Measurements from ENCODE around the gene RTN1.

GRCh38 chr14:59707778-59708561 lies 162.6 kb downstream of the RTN1 start:
- TF ChIP-seq POLR2AphosphoS5 (IDR thresholded peaks at IDR 0.05; ENCODE audit: low read depth, low read length) (no peak), CTCF (IDR thresholded peaks at IDR 0.05) (no peak), REST (IDR thresholded peaks at IDR 0.05; ENCODE audit: insufficient read depth in 1 of 2, low read depth in 2 of 2, low read length in 1 of 2) (no peak), SIN3A (IDR thresholded peaks at IDR 0.05; ENCODE audit: borderline replicate concordance, insufficient read depth, low read depth, low read length) (no peak)

Measured in Panc1 (cell line).